Measurements from ENCODE around the gene TIMM8A.
A peak's percentile ranks its signal among the peaks of the same experiment; 100 is the strongest.

The TIMM8A gene

GRCh38 chrX:101348452-101349192 is at the start of gene TIMM8A:
TSS of gene TIMM8A (minus strand) at chrX:101348742. CDS start at chrX:101348664, 78 bp downstream.
- peaks cover 27% of the 10 kb centered on the region for H3K79me2 ChIP-seq (ENCODE audit: control insufficient read depth, insufficient read depth, low read length, unreplicated experiment)
- no peaks in the 10 kb centered on the region for H3K36me3 ChIP-seq (ENCODE audit: insufficient read depth, low read length)
- H3K4me3 ChIP-seq (ENCODE audit: low read depth, low read length): peak within 1 kb of the TSS; percentile 92
- H3K27me3 ChIP-seq (ENCODE audit: insufficient read depth, low read length): no peaks in the 10 kb centered on the region
- peak within 1 kb of the TSS; percentile 81 for H3K27ac ChIP-seq (ENCODE audit: low read depth, low read length)
- peak within 1 kb of the TSS; percentile 6 for H2AFZ ChIP-seq (ENCODE audit: low read length, unreplicated experiment)
- peaks cover 8% of the 10 kb centered on the region for H3K4me1 ChIP-seq (ENCODE audit: control insufficient read depth, insufficient read depth, low read length, unreplicated experiment)

GRCh38 chrX:101397779-101398178 is 49.2 kb upstream of the TIMM8A start:
- Histone ChIP-seq H3K36me3 (ENCODE audit: insufficient read depth, low read length) (peaks cover 5% of the 10 kb centered on the region; the same call in 1 of the 2 replicates), H3K27ac (ENCODE audit: low read depth, low read length) (peak overlapping the region; percentile 23; the same call in 1 of the 2 replicates), H3K4me1 (ENCODE audit: control insufficient read depth, insufficient read depth, low read length, unreplicated experiment) (peaks cover 8% of the 10 kb centered on the region), H3K79me2 (ENCODE audit: control insufficient read depth, insufficient read depth, low read length, unreplicated experiment) (peaks cover 10% of the 10 kb centered on the region), H2AFZ (ENCODE audit: low read length, unreplicated experiment) (no peak overlapping the region), H3K27me3 (ENCODE audit: insufficient read depth, low read length) (no peaks in the 10 kb centered on the region), H3K4me3 (ENCODE audit: low read depth, low read length) (no peak overlapping the region)

GRCh38 chrX:101395789-101396188 is 47.2 kb upstream of the TIMM8A start:
- Histone ChIP-seq H3K27me3 (ENCODE audit: insufficient read depth, low read length) (no peaks in the 10 kb centered on the region), H3K4me3 (ENCODE audit: low read depth, low read length) (no peak overlapping the region), H3K79me2 (ENCODE audit: control insufficient read depth, insufficient read depth, low read length, unreplicated experiment) (peaks cover 27% of the 10 kb centered on the region), H2AFZ (ENCODE audit: low read length, unreplicated experiment) (no peak overlapping the region), H3K27ac (ENCODE audit: low read depth, low read length) (no peak overlapping the region), H3K4me1 (ENCODE audit: control insufficient read depth, insufficient read depth, low read length, unreplicated experiment) (peaks cover 8% of the 10 kb centered on the region), H3K36me3 (ENCODE audit: insufficient read depth, low read length) (peaks cover 20% of the 10 kb centered on the region; the same call in 1 of the 2 replicates)

- Histone ChIP-seq H2AFZ (ENCODE audit: low read length, unreplicated experiment) (no peak overlapping the region), H3K4me3 (ENCODE audit: low read depth, low read length) (no peak overlapping the region), H3K27ac (ENCODE audit: low read depth, low read length) (peak overlapping the region; percentile 47; the same call in 1 of the 2 replicates), H3K27me3 (ENCODE audit: insufficient read depth, low read length) (no peaks in the 10 kb centered on the region), H3K79me2 (ENCODE audit: control insufficient read depth, insufficient read depth, low read length, unreplicated experiment) (peaks cover 27% of the 10 kb centered on the region), H3K4me1 (ENCODE audit: control insufficient read depth, insufficient read depth, low read length, unreplicated experiment) (peaks cover 8% of the 10 kb centered on the region), H3K36me3 (ENCODE audit: insufficient read depth, low read length) (peaks cover 20% of the 10 kb centered on the region; the same call in 1 of the 2 replicates)
Measured at GRCh38 chrX:101394372-101394771, 45.8 kb upstream of the TIMM8A start.

GRCh38 chrX:101393530-101394305 is 45.2 kb upstream of the TIMM8A start:
- Histone ChIP-seq H3K79me2 (ENCODE audit: control insufficient read depth, insufficient read depth, low read length, unreplicated experiment) (peaks cover 27% of the 10 kb centered on the region), H3K4me1 (ENCODE audit: control insufficient read depth, insufficient read depth, low read length, unreplicated experiment) (peaks cover 8% of the 10 kb centered on the region), H3K36me3 (ENCODE audit: insufficient read depth, low read length) (peaks cover 20% of the 10 kb centered on the region; the same call in 1 of the 2 replicates), H3K4me3 (ENCODE audit: low read depth, low read length) (peak overlapping the region; percentile 21; the same call in 1 of the 2 replicates), H3K27me3 (ENCODE audit: insufficient read depth, low read length) (no peaks in the 10 kb centered on the region), H3K27ac (ENCODE audit: low read depth, low read length) (peak overlapping the region; percentile 47), H2AFZ (ENCODE audit: low read length, unreplicated experiment) (no peak overlapping the region)

- Histone ChIP-seq H3K4me1 (ENCODE audit: control insufficient read depth, insufficient read depth, low read length, unreplicated experiment) (peaks cover 8% of the 10 kb centered on the region), H3K27me3 (ENCODE audit: insufficient read depth, low read length) (no peaks in the 10 kb centered on the region), H3K79me2 (ENCODE audit: control insufficient read depth, insufficient read depth, low read length, unreplicated experiment) (peaks cover 27% of the 10 kb centered on the region), H3K36me3 (ENCODE audit: insufficient read depth, low read length) (peaks cover 20% of the 10 kb centered on the region; the same call in 1 of the 2 replicates), H3K4me3 (ENCODE audit: low read depth, low read length) (peak overlapping the region; percentile 82), H2AFZ (ENCODE audit: low read length, unreplicated experiment) (no peak overlapping the region), H3K27ac (ENCODE audit: low read depth, low read length) (peak overlapping the region; percentile 74)
Measured at GRCh38 chrX:101391831-101392230, 43.3 kb upstream of the TIMM8A start.

GRCh38 chrX:101390664-101391525 is 42.4 kb upstream of the TIMM8A start, which contains the start of gene RPL36A:
TSS of gene RPL36A (plus strand) at chrX:101391011. CDS start at chrX:101391044, 33 bp downstream.
- peaks cover 27% of the 10 kb centered on the region for H3K79me2 ChIP-seq (ENCODE audit: control insufficient read depth, insufficient read depth, low read length, unreplicated experiment)
- peak within 1 kb of the TSS; percentile 82 for H3K4me3 ChIP-seq (ENCODE audit: low read depth, low read length)
- H3K4me1 ChIP-seq (ENCODE audit: control insufficient read depth, insufficient read depth, low read length, unreplicated experiment): peaks cover 8% of the 10 kb centered on the region
- peak within 1 kb of the TSS; percentile 74 for H3K27ac ChIP-seq (ENCODE audit: low read depth, low read length)
- H3K27me3 ChIP-seq (ENCODE audit: insufficient read depth, low read length): no peaks in the 10 kb centered on the region
- H2AFZ ChIP-seq (ENCODE audit: low read length, unreplicated experiment): peak within 1 kb of the TSS; percentile 76
- peaks cover 20% of the 10 kb centered on the region; the same call in 1 of the 2 replicates for H3K36me3 ChIP-seq (ENCODE audit: insufficient read depth, low read length)

- no peak overlapping the region for H3K27ac ChIP-seq (ENCODE audit: low read depth, low read length)
- H3K4me3 ChIP-seq (ENCODE audit: low read depth, low read length): no peak overlapping the region
- H3K27me3 ChIP-seq (ENCODE audit: insufficient read depth, low read length): no peaks in the 10 kb centered on the region
- no peak overlapping the region for H2AFZ ChIP-seq (ENCODE audit: low read length, unreplicated experiment)
- peaks cover 6% of the 10 kb centered on the region for H3K4me1 ChIP-seq (ENCODE audit: control insufficient read depth, insufficient read depth, low read length, unreplicated experiment)
- H3K36me3 ChIP-seq (ENCODE audit: insufficient read depth, low read length): peaks cover 19% of the 10 kb centered on the region; the same call in 1 of the 2 replicates
- H3K79me2 ChIP-seq (ENCODE audit: control insufficient read depth, insufficient read depth, low read length, unreplicated experiment): peaks cover 24% of the 10 kb centered on the region
Measured at GRCh38 chrX:101388604-101389003, 40.1 kb upstream of the TIMM8A start.

- Histone ChIP-seq H3K4me3 (ENCODE audit: low read depth, low read length) (no peak overlapping the region), H3K79me2 (ENCODE audit: control insufficient read depth, insufficient read depth, low read length, unreplicated experiment) (peaks cover 7% of the 10 kb centered on the region), H3K36me3 (ENCODE audit: insufficient read depth, low read length) (peaks cover 3% of the 10 kb centered on the region; the same call in 1 of the 2 replicates), H3K27ac (ENCODE audit: low read depth, low read length) (no peak overlapping the region), H2AFZ (ENCODE audit: low read length, unreplicated experiment) (no peak overlapping the region), H3K4me1 (ENCODE audit: control insufficient read depth, insufficient read depth, low read length, unreplicated experiment) (no peaks in the 10 kb centered on the region), H3K27me3 (ENCODE audit: insufficient read depth, low read length) (no peaks in the 10 kb centered on the region)
Measured at GRCh38 chrX:101386542-101386885, 38.0 kb upstream of the TIMM8A start.
